ENCODE results near the gene ACO2.
"Not testable (repeated sequence)": the region's sequence is repeated elsewhere in the genome, so short reads cannot be mapped to it uniquely, and the experiment has no call there.

ACO2 gene

GRCh38 chr22:41564563-41564962 lies 95.6 kb downstream of the ACO2 start:
- in situ Hi-C loops (cut with HindIII; ENCODE audit: low sequenced_read_pairs), result no loop called here

DNA sequence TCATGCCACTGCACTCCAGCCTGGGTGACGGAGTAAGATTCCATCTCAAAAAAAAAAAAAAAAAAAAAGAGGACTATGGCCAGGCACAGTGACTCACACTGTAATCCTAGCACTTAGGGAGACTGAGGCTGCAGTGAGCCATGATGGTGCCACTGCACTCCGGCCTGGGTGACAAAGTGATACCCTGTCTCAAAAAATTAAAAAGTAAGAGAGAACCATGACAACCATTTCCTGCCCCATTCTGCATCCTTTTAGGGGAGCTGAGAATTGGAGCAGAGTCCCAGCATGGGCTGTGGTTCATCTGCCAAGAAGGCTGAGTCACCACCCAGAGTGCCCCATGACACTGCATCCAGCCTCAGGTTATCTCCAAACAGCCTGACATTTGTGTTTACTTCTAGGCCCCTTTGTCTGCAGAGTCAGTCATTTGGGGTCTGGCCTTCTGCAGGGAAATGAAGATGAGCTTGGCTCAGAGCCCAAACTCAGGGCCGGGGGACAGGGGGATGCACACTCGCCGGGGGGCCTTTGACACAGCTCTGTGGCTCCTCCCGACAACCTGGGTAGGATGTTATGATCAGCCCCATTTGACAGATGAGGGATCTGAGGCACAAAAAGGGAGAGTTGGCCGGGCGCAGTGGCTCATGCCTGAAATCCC lies 96.6 kb downstream of the ACO2 start:
- in situ Hi-C loops (cut with HindIII; ENCODE audit: low sequenced_read_pairs), result no loop called here

GRCh38 chr22:41567512-41567768 lies 98.5 kb downstream of the ACO2 start:
- in situ Hi-C loops (cut with HindIII; ENCODE audit: low sequenced_read_pairs), result no loop called here

DNA sequence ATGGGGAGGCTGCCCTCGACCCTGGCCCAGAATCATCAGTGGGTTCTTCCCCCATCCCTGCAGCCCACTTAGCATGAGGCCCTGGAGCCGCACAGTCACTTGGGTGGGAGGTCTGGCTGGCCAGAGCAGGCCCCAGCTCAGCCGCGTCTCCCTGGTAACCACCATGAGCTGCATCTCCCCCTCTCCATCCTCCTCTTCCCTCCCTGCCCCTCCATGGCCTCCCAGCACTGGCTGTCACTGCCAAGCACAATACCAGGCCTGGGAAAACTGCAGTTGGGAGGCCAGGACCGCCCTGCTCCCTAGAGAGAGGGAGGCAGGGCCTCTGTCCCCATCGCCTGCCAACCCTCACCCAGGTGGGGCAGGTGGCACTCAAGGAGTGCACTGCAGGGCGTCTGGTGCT lies 99.9 kb downstream of the ACO2 start:
- in situ Hi-C loops (cut with HindIII; ENCODE audit: low sequenced_read_pairs), result no loop called here

- in situ Hi-C loops (cut with HindIII; ENCODE audit: low sequenced_read_pairs), result no loop called here
Measured at GRCh38 chr22:41570221-41570620, 101.3 kb downstream of the ACO2 start.

DNA sequence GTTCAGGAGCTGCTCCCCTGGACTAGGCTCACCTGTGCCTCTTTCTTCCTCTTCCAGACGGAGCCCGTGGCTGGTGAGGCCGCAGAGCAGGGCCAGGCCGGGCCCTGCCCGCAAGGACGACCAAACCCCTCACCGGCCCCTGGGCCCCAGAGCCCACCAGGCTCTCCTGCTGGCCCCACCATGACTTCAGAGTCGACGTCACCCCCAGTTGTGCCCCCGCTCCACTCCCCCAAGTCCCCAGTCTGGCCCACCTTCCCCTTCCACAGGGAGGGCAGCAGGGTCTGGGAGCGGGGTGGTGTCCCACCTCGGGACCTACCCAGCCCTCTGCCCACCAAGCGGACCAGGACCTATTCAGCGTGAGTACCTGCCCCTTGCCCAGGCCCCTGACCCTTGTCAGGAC lies 102.9 kb downstream of the ACO2 start:
- in situ Hi-C loops (cut with HindIII; ENCODE audit: low sequenced_read_pairs), result no loop called here

DNA sequence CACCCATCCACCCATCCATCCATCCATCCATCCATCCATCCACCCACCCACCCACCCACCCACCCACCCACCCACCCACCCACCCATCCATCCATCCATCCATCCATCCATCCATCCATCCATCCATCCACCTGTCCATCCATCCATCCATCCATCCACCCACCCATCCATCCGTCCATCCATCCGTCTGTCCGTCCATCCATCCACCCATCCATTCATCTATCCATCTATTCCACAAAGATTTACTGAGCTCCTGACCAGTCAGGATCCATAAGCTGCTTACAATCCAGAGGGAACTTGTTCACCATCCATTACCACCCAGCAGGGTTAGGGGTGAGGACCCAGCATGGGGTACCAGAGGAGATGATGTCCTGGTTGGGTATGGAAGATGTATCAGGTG lies 103.4 kb downstream of the ACO2 start:
- in situ Hi-C loops (cut with HindIII; ENCODE audit: low sequenced_read_pairs), result not testable (repeated sequence)

GRCh38 chr22:41573677-41574076 lies 104.8 kb downstream of the ACO2 start:
- in situ Hi-C loops (cut with HindIII; ENCODE audit: low sequenced_read_pairs), result no loop called here

GRCh38 chr22:41574847-41575381 lies 106.0 kb downstream of the ACO2 start:
- in situ Hi-C loops (cut with HindIII; ENCODE audit: low sequenced_read_pairs), result no loop called here

GRCh38 chr22:41575533-41575932 lies 106.6 kb downstream of the ACO2 start:
- in situ Hi-C loops (cut with HindIII; ENCODE audit: low sequenced_read_pairs), result no loop called here

DNA sequence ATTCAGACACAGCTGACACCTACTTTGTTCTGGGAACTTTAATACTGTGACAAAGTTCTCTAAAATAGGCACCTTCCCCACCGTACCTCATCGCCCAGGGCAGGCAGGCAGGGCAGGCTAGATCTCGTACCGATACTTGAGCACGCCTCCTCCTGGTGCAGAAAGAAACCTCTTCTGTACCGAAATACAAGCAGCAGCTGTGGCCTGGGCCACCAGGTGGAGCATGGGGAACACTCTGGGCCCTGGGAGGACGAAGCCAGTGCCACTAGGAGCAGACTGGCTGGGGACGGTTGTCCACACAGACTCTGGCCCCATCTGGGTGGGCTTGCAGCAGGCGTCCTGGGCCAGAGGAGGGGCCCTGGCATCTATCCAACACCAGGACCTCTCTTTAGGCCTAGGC lies 108.0 kb downstream of the ACO2 start:
- in situ Hi-C loops (cut with HindIII; ENCODE audit: low sequenced_read_pairs), result no loop called here

DNA sequence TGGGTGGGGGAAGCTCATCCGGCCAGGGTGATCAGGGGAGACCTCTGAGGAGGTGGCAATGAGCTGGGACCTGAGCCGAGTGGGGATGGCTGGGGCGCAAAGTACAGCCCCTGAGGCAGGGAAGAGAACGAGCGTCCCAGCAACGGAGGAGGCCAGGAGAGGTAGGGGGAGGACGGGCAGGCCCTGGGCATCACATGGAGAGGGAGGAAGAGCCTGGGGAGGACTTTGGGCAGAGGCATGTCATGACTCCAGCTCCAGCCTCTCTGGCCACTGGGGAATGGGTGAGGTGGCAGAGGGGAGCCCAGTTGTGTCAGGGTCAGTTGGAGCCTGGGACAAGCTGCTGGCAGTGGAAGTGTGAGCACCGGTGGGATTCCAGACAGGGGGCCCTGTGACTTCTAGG lies 109.2 kb downstream of the ACO2 start:
- in situ Hi-C loops (cut with HindIII; ENCODE audit: low sequenced_read_pairs), result no loop called here

All from DLD1 (cell line).